ENCODE data around the gene GLOD5.
A peak's percentile ranks its signal among the peaks of the same experiment; 100 is the strongest.
"Not testable (repeated sequence)": the region's sequence is repeated elsewhere in the genome, so short reads cannot be mapped to it uniquely, and the experiment has no call there.

The GLOD5 gene

DNA sequence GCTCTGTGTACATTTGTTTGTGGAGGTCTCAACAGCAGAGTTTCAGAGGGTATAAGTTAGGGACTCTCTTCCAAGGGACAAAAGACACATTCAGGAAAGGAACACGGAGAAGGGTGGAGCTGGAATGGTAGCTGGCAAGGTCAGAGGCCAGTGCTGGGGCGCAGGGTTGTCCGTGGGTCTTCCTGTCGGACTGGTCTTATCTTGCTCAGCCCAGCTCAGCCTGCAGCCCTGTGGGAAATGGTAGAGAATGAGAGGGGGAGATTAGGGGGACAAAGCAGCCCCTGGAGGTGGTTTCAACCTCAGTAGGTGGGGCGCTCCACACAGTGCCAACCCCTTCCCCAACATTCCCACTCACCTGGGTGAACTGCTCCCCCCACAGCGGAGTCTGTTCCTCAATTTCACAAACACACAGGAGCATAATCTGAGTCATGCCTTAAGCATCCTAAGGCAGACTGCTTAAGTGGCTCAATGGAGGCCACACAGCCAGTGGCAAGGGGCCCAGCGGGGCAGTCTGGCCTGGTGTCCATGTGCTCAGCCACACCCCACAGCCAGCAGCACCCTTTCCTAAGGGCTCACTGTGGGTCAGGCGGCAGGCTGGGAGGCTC is 33.5 kb downstream of the GLOD5 start:
- DNase-seq, result no peak

DNA sequence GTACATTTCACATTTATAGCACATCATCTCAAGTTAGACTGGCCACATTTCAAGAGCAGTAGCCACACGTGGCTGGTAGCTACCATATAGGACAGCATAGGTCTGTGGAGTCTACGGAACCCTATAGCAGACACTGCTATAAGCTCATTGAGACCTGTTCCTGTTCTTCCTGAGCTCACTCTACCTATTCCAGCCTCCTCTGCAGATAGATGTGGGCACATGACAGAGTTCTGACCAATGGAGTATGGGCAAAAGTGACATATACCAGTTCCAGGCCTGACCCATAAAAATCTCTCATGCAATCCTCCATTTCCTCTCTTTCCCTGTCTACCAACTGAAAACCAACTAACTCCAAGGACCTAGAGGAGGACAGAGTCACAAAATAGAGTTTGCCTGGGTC is 36.8 kb downstream of the GLOD5 start:
- no peak for DNase-seq

DNA sequence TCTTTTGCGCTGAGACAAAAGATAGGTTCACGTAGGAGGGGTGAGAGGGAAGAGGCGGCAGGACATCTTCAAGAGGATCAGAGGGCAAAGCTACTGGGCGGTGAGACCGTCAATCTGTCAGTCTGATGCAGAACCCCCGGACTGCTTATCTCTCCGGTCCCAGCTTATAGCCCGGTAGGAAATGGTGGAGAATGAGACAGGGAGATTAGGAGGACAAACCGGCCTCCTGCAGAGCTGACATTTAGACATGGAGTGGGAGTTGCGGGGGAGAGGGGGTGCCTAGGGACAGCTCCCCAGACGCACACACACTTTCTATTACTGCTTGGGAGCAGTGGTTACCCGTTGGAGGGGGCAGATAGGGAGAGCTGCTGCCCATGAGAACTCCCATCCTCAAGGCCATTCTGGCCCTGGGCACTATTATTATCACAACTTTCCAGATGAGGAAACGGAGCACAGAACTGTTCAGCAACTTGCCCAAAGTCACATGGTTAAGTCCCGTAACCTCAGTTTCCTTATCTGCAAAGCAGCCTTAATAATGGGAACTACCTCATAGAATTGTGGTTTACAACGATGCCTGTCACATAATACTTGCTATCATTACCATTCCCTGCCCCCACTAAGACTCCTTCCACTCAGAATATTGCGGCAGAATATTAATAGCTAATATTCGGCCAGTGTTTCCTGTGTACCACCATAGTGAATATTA is 39.2 kb downstream of the GLOD5 start:
- no peak for DNase-seq

DNA sequence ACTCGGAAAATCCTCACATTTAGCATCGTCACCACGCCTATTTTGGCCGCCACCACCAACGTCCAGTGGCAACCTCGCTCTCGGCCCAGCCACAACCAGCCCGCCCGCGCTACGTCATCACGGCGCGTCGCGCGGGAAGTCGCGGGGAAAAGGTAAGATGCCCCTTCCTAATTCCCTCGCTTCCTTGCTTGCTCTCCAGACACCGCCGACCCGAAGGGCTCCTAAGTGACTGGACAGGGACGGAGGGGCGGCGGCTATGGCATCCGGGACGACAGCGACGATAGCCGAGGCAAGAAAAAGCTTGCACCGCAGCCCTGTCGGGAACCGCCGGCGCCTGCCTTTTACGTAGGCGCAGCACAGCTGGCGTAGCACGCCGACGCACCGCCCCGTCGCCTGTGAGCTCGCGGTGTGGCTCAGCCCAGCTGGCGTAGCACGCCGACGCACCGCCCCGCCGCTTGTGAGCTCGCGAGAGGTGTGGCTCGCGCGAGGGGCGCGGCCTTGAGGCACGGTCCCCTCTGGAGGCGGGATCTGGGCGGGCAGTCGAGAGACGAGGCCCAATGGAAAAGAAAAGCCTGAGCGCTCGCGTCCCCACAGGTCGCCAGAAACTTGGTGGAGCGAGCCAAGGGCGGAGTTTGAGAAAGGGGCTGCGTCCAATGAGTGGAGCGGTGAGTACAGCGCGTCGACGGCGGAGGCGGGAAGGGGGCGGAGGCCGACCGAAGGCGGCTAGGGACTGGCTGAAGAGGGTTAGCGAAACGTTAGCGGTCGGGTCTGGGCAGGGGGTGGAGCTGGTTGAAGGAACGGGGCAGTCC is 39.9 kb downstream of the GLOD5 start, which contains the start of gene HDAC6:
TSS of gene HDAC6 (plus strand) at position 788 of the 809 bp plus-strand sequence. CDS start 626 bp downstream, outside the sequence.
- peak; percentile 98 for DNase-seq

DNA sequence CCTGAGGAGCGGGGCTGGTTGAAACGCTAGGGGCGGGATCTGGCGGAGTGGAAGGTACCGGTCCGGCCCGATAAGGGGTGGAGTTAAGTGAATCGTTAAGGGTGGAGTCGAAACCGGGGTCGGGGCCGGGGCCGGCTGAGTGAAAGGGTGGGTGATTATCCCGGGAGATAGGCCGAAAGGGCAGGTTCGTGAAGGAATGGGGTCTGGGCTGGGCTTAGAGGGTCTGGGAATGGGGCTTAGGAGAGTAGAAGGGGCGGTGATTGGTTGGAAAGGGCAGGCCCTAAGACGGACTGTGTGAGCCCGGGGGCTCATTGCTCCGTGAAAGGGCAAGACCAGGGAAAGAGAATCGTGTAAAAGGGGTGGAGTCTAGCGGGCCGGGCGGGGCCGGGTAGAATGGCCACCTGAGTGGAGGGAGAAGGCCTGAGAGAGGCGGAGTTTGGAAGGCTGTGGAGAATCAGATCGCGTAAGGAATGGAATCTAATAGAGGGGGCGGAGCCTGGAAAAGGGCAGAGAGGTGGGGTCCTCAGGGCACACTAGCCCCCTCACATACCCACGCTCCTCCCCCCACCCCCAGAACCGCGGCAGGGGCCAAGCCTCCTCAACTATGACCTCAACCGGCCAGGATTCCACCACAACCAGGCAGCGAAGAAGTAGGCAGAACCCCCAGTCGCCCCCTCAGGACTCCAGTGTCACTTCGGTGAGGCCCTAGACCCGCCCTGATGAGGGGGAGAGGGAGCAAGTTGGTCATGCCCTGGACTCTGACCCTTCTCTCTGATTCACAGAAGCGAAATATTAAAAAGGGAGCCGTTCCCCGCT is 40.8 kb downstream of the GLOD5 start:
- peak; percentile 87 for DNase-seq

- no peak for DNase-seq
Observed at GRCh38 chrX:48802905-48803200, 41.3 kb downstream of the GLOD5 start.

DNA sequence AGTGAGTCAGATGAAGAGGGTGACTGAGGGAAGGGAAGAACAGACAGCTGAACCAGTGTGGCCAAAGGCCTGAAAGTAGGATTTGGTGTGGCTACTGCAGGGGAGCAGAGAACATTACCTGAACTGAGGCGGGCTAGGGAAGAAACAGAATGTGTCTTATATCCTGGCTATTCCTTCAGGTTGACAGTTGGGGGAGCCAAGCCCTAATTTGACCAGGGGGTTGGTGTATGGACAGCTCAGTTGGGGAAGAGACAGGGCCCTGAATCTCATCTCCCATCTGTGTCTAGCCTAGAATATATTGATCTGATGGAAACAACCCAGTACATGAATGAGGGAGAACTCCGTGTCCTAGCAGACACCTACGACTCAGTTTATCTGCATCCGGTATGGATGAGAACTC is 44.5 kb downstream of the GLOD5 start:
- no peak for DNase-seq

DNA sequence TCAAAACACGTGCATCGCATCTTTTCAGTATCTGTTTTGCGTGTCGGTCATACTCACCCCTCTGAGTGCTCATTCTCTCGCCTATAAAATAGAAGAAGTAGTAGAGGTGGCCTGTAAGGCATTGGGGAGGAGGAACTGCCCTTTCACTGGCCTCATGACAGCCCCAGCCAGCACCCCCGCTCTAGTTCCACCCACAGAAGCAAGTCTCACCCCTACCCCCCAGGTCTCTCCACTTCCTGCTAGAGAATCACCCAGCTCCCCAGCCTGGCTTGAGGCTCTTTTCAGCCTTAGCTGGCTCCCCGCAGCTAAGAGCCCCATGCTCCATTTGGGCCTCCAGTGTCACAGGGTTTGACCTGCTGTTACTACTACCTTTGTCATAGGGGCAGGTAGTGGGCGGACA is 52.1 kb downstream of the GLOD5 start:
- no peak for DNase-seq

GRCh38 chrX:48814722-48815121 is 53.2 kb downstream of the GLOD5 start:
- no peak for DNase-seq

GRCh38 chrX:48815266-48815665 is 53.7 kb downstream of the GLOD5 start:
- DNase-seq, result no peak

GRCh38 chrX:48816014-48816810 is 54.7 kb downstream of the GLOD5 start:
- no peak for DNase-seq

DNA sequence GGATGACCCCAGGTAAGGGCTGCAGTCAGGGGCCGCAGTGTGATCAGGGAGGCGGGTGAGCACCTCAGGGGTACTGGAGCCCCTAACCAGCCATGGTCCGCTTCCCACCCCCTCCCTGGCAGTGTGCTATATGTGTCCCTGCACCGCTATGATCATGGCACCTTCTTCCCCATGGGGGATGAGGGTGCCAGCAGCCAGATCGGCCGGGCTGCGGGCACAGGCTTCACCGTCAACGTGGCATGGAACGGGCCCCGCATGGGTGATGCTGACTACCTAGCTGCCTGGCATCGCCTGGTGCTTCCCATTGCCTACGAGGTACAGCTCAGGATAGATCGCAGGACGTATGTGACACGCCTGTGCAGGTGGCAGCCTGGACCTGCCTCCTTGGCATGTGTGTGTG is 56.6 kb downstream of the GLOD5 start:
- DNase-seq, result no peak

GRCh38 chrX:48818866-48819265 is 57.3 kb downstream of the GLOD5 start:
- DNase-seq, result no peak

- DNase-seq, result not testable (repeated sequence)
Observed at GRCh38 chrX:48819394-48819793, 57.8 kb downstream of the GLOD5 start.

- no peak for DNase-seq
Observed at GRCh38 chrX:48823053-48823452, 61.5 kb downstream of the GLOD5 start.

Data from left hindlimb (tissue), 1 donor.